ENCODE results near the gene GPR63.
A peak's percentile ranks its signal among the peaks of the same experiment; 100 is the strongest.

GPR63 gene

GRCh38 chr6:96816301-96816817 lies 20.9 kb downstream of the GPR63 start:
- DNase-seq, result no peak

GRCh38 chr6:96814625-96815024 lies 22.7 kb downstream of the GPR63 start:
- DNase-seq, result no peak

- no peak for DNase-seq
Observed at GRCh38 chr6:96812077-96812703, 25.1 kb downstream of the GPR63 start.

- no peak for DNase-seq
Observed at GRCh38 chr6:96811670-96812069, 25.6 kb downstream of the GPR63 start.

- DNase-seq, result no peak
Observed at GRCh38 chr6:96811136-96811535, 26.1 kb downstream of the GPR63 start.

- DNase-seq, result no peak
Observed at GRCh38 chr6:96809119-96809518, 28.2 kb downstream of the GPR63 start.

GRCh38 chr6:96803106-96803481 lies 34.2 kb downstream of the GPR63 start:
- DNase-seq, result no peak

GRCh38 chr6:96795481-96795880 lies 41.8 kb downstream of the GPR63 start:
- no peak for DNase-seq

- no peak for DNase-seq
Observed at GRCh38 chr6:96794980-96795379, 42.3 kb downstream of the GPR63 start.

GRCh38 chr6:96792561-96793190 lies 44.6 kb downstream of the GPR63 start:
- DNase-seq, result no peak

- no peak for DNase-seq
Observed at GRCh38 chr6:96789871-96790270, 47.4 kb downstream of the GPR63 start.

GRCh38 chr6:96787846-96788580 lies 49.3 kb downstream of the GPR63 start:
- DNase-seq, result no peak

GRCh38 chr6:96786336-96786735 lies 50.9 kb downstream of the GPR63 start:
- no peak for DNase-seq

- DNase-seq, result no peak
Observed at GRCh38 chr6:96784650-96785049, 52.6 kb downstream of the GPR63 start.

- no peak for DNase-seq
Observed at GRCh38 chr6:96783307-96783706, 54.0 kb downstream of the GPR63 start.

GRCh38 chr6:96781557-96781956 lies 55.7 kb downstream of the GPR63 start:
- no peak for DNase-seq

GRCh38 chr6:96777113-96777512 lies 60.2 kb downstream of the GPR63 start:
- no peak for DNase-seq

- DNase-seq, result no peak
Observed at GRCh38 chr6:96775727-96776400, 61.4 kb downstream of the GPR63 start.

- no peak for DNase-seq
Observed at GRCh38 chr6:96766769-96767168, 70.5 kb downstream of the GPR63 start.

- no peak for DNase-seq
Observed at GRCh38 chr6:96762599-96762998, 74.7 kb downstream of the GPR63 start.

- no peak for DNase-seq
Observed at GRCh38 chr6:96761794-96762193, 75.5 kb downstream of the GPR63 start.

- peak; percentile 16 to 20 for DNase-seq
Observed at GRCh38 chr6:96760153-96760687, 77.1 kb downstream of the GPR63 start.

GRCh38 chr6:96755096-96755495 lies 82.2 kb downstream of the GPR63 start:
- no peak for DNase-seq

All from activated T-cell treated with anti-CD3 and anti-CD28 coated beads, Interleukin-2, amount 50 U/mL, for 48 hours (primary cell).